PFSK-1 (cell line): ENCODE results near the gene LTB.
A peak's percentile ranks its signal among the peaks of the same experiment; 100 is the strongest.

ENCODE experiments used
- FOXP2 ChIP-seq: optimal IDR thresholded peaks from 2 replicates; pipeline ENCODE3; 2011; ENCODE audit warnings: borderline replicate concordance, control low read depth, inconsistent platforms; ENCODE audit not compliant: insufficient read depth; ENCODE audit errors: extremely low read length, extremely low read depth
- POLR2AphosphoS5 ChIP-seq: IDR thresholded peaks from 2 replicates; pipeline ENCODE4 v1.6.1; 2012; ENCODE audit warnings: low read depth, mild to moderate bottlenecking, control low read depth, low read length, moderate library complexity
- REST ChIP-seq, 2 experiments: IDR thresholded peaks; 2 replicates each; pipeline versions ENCODE4 v1.6.1 to v1.8.0; 2011 to 2012; ENCODE audit warnings: low read depth in 2 of 2, low read length in 2 of 2, control low read depth in 1 of 2, inconsistent platforms in 1 of 2, mild to moderate bottlenecking in 1 of 2, moderate library complexity in 1 of 2; ENCODE audit not compliant: insufficient read depth in 1 of 2
- SIN3A ChIP-seq: IDR thresholded peaks from 2 replicates; pipeline ENCODE4 v1.6.1; 2012; ENCODE audit warnings: mild to moderate bottlenecking, low read length, moderate library complexity, borderline replicate concordance; ENCODE audit not compliant: insufficient read depth
- TAF1 ChIP-seq: IDR thresholded peaks from 2 replicates; pipeline ENCODE4 v1.6.1; 2012; ENCODE audit warnings: low read length, control low read depth, borderline replicate concordance; ENCODE audit not compliant: insufficient read depth

Gene LTB

GRCh38 chr6:31619805-31620585 lies 37.8 kb upstream of the LTB start:
- no peak for TF ChIP-seq REST (IDR thresholded peaks at IDR 0.05; ENCODE audit: insufficient read depth in 1 of 2, low read depth in 2 of 2, low read length in 2 of 2)
- peak; percentile 50 for TF ChIP-seq FOXP2
- TF ChIP-seq TAF1: 0 out of 2 replicates have a peak, but pooled peaks have one; percentile 42
- peak; percentile 58; the same call in 1 of the 2 replicates for TF ChIP-seq POLR2AphosphoS5
- peak; percentile 20; the same call in 1 of the 2 replicates for TF ChIP-seq SIN3A

- TF ChIP-seq REST (IDR thresholded peaks at IDR 0.05; ENCODE audit: insufficient read depth in 1 of 2, low read depth in 2 of 2, low read length in 2 of 2) (no peak), TAF1 (no peak), POLR2AphosphoS5 (no peak), FOXP2 (no peak), SIN3A (no peak)
Measured at GRCh38 chr6:31617010-31617409, 34.8 kb upstream of the LTB start.

- TF ChIP-seq TAF1: no peak
- TF ChIP-seq POLR2AphosphoS5: no peak
- TF ChIP-seq SIN3A: no peak
- no peak for TF ChIP-seq FOXP2
- no peak for TF ChIP-seq REST (IDR thresholded peaks at IDR 0.05; ENCODE audit: insufficient read depth in 1 of 2, low read depth in 2 of 2, low read length in 2 of 2)
Measured at GRCh38 chr6:31615748-31616147, 33.5 kb upstream of the LTB start.

- TF ChIP-seq TAF1: no peak
Measured at GRCh38 chr6:31614684-31615578, 32.7 kb upstream of the LTB start, which contains the start of gene AIF1. AIF1 (plus strand) TSS chr6:31615234; CDS start chr6:31615330, 96 bp downstream.

GRCh38 chr6:31614075-31614619 lies 31.9 kb upstream of the LTB start:
- TF ChIP-seq TAF1 (no peak), POLR2AphosphoS5 (no peak), REST (IDR thresholded peaks at IDR 0.05; ENCODE audit: insufficient read depth in 1 of 2, low read depth in 2 of 2, low read length in 2 of 2) (no peak), SIN3A (no peak), FOXP2 (no peak)
